Measurements from ENCODE around the gene SNRNP48. TPM values are rescaled to one million over a fixed set of nuclear protein-coding genes. Genes with fewer than 3 reads are reported as not detected.

SNRNP48 gene
- total and polyA plus RNA-seq, 2 experiments from 2014 or later, result 7.6 to 14.6 TPM

DNA sequence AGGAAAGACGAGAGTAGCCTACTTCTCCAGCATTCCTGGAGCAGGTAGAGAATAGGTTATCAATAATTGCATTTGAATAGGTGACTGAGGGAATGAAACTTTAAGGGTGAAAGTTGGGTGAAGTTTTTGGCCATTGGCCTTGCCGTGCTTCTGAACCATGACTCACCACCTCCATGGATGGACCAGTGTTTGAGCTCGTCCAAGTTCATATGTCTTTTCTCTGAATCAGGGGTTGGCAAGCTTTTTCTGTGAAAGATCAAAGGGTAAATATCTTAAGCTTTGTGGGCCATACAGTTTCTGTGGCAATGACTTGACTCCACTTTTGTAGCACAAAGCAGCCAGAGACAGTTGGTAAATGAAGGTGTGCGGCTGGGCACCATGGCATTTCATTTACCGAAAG is 31.8 kb downstream of the SNRNP48 start:
- WGBS (ENCODE audit: low lambda C conversion rate, missing lambda C conversion rate), result 95% methylated on average over 5 of the region's 5 CpGs

DNA sequence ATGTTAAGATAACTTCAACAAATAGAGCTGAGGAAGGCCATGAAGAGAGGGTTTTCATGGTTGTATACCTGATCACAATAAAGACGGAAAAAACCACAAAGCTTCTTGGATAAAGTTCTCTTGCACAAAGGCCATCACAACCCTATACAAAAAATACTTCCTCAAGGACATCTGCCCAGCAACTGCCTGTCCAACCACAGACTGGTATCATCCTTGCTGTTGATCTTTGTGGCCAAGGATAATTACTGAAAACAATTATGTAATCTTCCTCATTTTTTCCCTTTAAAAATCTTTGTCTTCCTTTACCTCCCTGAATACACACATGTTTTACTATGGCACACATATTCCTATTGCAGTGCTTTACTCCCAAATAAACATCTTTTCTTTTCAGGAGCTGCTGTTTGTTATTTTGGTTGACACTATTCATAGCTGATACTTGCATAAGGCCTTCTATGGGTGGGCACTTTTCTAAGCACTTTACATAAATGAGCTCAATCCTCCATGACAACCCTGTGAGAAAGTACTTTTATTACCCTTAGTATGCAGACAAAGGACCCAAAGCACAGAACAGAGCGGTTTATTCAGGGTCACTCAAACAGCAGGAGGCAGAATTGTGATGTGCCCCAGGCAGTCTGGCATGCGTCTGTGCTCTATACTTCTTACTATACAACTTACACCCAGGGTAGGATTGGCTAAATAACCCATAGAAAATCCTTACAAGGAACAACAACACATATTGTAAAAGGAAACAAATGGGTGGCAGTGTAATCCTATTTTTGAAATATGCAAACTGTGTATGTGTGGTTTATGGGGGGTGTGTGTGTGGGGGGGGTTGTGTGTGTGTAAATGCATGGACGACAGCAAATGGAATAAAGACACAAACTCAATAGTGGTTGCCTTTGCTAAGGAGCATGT is 35.1 kb downstream of the SNRNP48 start:
- DNase-seq (ENCODE audit: low spot score), result no peak
- no peaks in the 10 kb centered on the region for H3K27me3 ChIP-seq
- no peak overlapping the region for H3K27ac ChIP-seq
- H2AFZ ChIP-seq, result no peak overlapping the region
- no peaks in the 10 kb centered on the region for H4K20me1 ChIP-seq (ENCODE audit: insufficient read depth, poor library complexity, severe bottlenecking)
- TF ChIP-seq, protein P1, sequence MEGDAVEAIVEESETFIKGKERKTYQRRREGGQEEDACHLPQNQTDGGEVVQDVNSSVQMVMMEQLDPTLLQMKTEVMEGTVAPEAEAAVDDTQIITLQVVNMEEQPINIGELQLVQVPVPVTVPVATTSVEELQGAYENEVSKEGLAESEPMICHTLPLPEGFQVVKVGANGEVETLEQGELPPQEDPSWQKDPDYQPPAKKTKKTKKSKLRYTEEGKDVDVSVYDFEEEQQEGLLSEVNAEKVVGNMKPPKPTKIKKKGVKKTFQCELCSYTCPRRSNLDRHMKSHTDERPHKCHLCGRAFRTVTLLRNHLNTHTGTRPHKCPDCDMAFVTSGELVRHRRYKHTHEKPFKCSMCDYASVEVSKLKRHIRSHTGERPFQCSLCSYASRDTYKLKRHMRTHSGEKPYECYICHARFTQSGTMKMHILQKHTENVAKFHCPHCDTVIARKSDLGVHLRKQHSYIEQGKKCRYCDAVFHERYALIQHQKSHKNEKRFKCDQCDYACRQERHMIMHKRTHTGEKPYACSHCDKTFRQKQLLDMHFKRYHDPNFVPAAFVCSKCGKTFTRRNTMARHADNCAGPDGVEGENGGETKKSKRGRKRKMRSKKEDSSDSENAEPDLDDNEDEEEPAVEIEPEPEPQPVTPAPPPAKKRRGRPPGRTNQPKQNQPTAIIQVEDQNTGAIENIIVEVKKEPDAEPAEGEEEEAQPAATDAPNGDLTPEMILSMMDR (IDR thresholded peaks at IDR 0.05; ENCODE audit: poor library complexity), result peak; percentile 17
- TF ChIP-seq EZH2phosphoT487 (IDR thresholded peaks at IDR 0.05; ENCODE audit: low read depth, severe bottlenecking, unreplicated experiment), result no peak
- no peaks in the 10 kb centered on the region for H3K79me2 ChIP-seq
- H3K9me3 ChIP-seq (ENCODE audit: low read depth), result no peaks in the 10 kb centered on the region
- H3K4me1 ChIP-seq (ENCODE audit: insufficient read depth), result no peaks in the 10 kb centered on the region
- no peaks in the 10 kb centered on the region for H3K9me2 ChIP-seq (replicated peaks; ENCODE audit: insufficient read depth)
- no peak overlapping the region for H3K4me3 ChIP-seq
- WGBS (ENCODE audit: low lambda C conversion rate, missing lambda C conversion rate), result 59% methylated on average over 4 of the region's 4 CpGs
- no peak overlapping the region for H3K4me2 ChIP-seq
- H3K36me3 ChIP-seq (replicated peaks; ENCODE audit: insufficient read depth, low read depth), result no peaks in the 10 kb centered on the region

More for the DNA sequence above, 31.8 kb downstream of the SNRNP48 start:
- Histone ChIP-seq H3K36me3 (replicated peaks; ENCODE audit: insufficient read depth, low read depth) (no peaks in the 10 kb centered on the region), H3K4me3 (no peak overlapping the region), H3K9me3 (ENCODE audit: low read depth) (no peaks in the 10 kb centered on the region), H3K4me1 (ENCODE audit: insufficient read depth) (no peaks in the 10 kb centered on the region), H3K27me3 (no peaks in the 10 kb centered on the region), H4K20me1 (ENCODE audit: insufficient read depth, poor library complexity, severe bottlenecking) (no peaks in the 10 kb centered on the region), H2AFZ (no peak overlapping the region), H3K4me2 (no peak overlapping the region), H3K27ac (no peak overlapping the region), H3K79me2 (no peaks in the 10 kb centered on the region), H3K9me2 (replicated peaks; ENCODE audit: insufficient read depth) (no peaks in the 10 kb centered on the region)
- no peak for DNase-seq (ENCODE audit: low spot score)
- TF ChIP-seq, protein P1 (IDR thresholded peaks at IDR 0.05; ENCODE audit: poor library complexity), result no peak
- TF ChIP-seq EZH2phosphoT487 (IDR thresholded peaks at IDR 0.05; ENCODE audit: low read depth, severe bottlenecking, unreplicated experiment) (no peak), EZH2 (IDR thresholded peaks at IDR 0.05; ENCODE audit: borderline replicate concordance) (no peak)

DNA sequence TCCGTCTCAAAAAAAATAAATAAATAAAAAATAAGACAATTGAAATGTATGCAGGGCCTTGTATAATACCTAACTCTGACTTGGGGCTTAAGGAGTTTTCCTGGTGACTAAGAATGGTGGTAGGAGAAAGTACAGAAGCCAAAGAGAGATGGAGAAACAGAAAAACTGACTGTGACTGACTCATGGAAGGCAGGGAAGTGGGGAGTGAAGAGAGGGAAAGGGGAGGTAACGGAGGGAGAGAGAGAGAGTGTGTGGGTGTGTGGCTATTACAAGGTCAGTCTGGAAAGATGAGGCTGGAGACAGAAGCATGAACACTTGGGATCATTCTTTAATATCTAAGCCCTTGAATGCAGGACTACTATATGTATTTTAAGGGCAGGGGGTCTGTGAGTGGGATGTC is 38.5 kb downstream of the SNRNP48 start:
- peaks cover 8% of the 10 kb centered on the region for H3K4me1 ChIP-seq (ENCODE audit: insufficient read depth)
- no peaks in the 10 kb centered on the region for H3K9me3 ChIP-seq (ENCODE audit: low read depth)
- H3K4me2 ChIP-seq, result no peak overlapping the region
- H3K79me2 ChIP-seq, result no peaks in the 10 kb centered on the region
- H3K27me3 ChIP-seq, result no peaks in the 10 kb centered on the region
- no peak overlapping the region for H2AFZ ChIP-seq
- no peak overlapping the region for H3K27ac ChIP-seq
- no peak for TF ChIP-seq EZH2phosphoT487 (IDR thresholded peaks at IDR 0.05; ENCODE audit: low read depth, severe bottlenecking, unreplicated experiment)
- TF ChIP-seq, protein P1 (IDR thresholded peaks at IDR 0.05; ENCODE audit: poor library complexity), result no peak
- no peak for TF ChIP-seq EZH2 (IDR thresholded peaks at IDR 0.05; ENCODE audit: borderline replicate concordance)
- no peaks in the 10 kb centered on the region for H4K20me1 ChIP-seq (ENCODE audit: insufficient read depth, poor library complexity, severe bottlenecking)
- H3K4me3 ChIP-seq, result no peak overlapping the region
- no peaks in the 10 kb centered on the region for H3K36me3 ChIP-seq (replicated peaks; ENCODE audit: insufficient read depth, low read depth)
- WGBS (ENCODE audit: low lambda C conversion rate, missing lambda C conversion rate), result 94% methylated on average over 2 of the region's 2 CpGs
- DNase-seq (ENCODE audit: low spot score), result no peak
- H3K9me2 ChIP-seq (replicated peaks; ENCODE audit: insufficient read depth), result no peaks in the 10 kb centered on the region
